Measurements from ENCODE around the gene GCK.

GCK gene

DNA sequence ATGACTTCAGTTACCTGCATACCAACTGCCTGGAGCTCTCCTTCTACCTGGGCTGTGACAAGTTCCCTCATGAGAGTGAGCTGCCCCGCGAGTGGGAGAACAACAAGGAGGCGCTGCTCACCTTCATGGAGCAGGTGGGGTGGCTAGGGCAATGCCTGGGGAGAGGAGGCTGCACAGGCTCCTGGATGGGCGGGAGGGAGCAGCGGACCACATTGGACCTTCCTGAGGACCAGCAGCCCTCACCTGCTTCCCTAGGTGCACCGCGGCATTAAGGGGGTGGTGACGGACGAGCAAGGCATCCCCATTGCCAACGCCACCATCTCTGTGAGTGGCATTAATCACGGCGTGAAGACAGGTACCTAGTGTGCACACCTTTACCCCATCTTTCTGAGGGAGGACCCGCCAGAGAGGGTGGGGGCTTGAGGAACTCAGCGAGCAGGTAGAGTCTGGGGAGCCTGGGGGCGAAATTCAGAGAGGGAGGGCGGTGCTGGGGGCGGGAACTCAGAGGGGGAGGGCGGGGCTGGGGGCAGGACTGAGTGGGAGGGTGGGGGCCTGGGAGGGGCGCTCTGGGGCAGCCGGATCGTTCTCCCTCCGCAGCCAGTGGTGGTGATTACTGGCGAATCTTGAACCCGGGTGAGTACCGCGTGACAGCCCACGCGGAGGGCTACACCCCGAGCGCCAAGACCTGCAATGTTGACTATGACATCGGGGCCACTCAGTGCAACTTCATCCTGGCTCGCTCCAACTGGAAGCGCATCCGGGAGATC is 76.1 kb downstream of the GCK start:
- H3K4me3 ChIP-seq (ENCODE audit: low read length), result no peak overlapping the region
- H3K27me3 ChIP-seq (ENCODE audit: insufficient read depth, low read length), result no peaks in the 10 kb centered on the region
- H3K36me3 ChIP-seq (ENCODE audit: insufficient read depth, low read length), result peaks cover 36% of the 10 kb centered on the region
- no peaks in the 10 kb centered on the region for H3K4me1 ChIP-seq (ENCODE audit: insufficient read depth, low read length)
- peaks cover 2% of the 10 kb centered on the region for H3K9me3 ChIP-seq (ENCODE audit: low read length)
- H2AFZ ChIP-seq (ENCODE audit: low read depth, low read length), result no peak overlapping the region

DNA sequence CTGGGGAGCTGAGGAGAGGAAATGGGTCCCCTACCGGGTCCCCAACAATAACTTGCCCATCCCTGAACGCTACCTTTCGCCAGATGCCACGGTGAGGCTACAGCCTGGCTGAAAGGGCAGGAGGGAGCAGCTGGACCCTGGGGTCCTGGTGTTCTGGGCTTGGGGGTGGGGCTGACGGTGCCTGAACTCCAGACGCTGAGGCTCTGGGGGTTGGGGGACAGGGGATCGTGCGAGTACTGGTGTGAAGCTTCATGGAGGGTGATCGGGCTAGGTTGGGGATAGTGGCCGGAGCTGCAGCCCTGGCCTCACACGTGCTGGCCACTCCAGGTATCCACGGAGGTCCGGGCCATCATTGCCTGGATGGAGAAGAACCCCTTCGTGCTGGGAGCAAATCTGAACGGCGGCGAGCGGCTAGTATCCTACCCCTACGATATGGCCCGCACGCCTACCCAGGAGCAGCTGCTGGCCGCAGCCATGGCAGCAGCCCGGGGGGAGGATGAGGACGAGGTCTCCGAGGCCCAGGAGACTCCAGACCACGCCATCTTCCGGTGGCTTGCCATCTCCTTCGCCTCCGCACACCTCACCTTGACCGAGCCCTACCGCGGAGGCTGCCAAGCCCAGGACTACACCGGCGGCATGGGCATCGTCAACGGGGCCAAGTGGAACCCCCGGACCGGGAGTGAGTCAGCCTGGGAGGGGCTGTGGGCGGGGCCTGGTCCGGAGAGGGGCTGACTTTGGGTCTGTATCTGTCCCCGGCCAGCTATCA is 76.8 kb downstream of the GCK start:
- peaks cover 29% of the 10 kb centered on the region for H3K36me3 ChIP-seq (ENCODE audit: insufficient read depth, low read length)
- H3K4me1 ChIP-seq (ENCODE audit: insufficient read depth, low read length), result no peaks in the 10 kb centered on the region

DNA sequence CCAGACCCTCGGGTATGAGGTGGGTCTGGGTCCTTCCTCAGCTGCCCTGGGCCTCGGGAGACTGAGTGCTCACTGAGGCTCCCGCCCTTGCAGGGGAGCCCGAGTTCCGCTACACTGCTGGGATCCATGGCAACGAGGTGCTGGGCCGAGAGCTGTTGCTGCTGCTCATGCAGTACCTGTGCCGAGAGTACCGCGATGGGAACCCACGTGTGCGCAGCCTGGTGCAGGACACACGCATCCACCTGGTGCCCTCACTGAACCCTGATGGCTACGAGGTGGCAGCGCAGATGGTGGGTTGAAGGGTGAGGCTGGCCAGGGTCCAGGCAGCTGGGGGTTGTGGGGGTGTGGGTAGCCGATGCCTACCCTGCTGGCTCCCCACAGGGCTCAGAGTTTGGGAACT is 77.5 kb downstream of the GCK start:
- H2AFZ ChIP-seq (ENCODE audit: low read depth, low read length), result no peak overlapping the region
- no peak overlapping the region for H3K4me3 ChIP-seq (ENCODE audit: low read length)
- no peaks in the 10 kb centered on the region for H3K27me3 ChIP-seq (ENCODE audit: insufficient read depth, low read length)
- peaks cover 24% of the 10 kb centered on the region for H3K36me3 ChIP-seq (ENCODE audit: insufficient read depth, low read length)
- H3K4me1 ChIP-seq (ENCODE audit: insufficient read depth, low read length), result no peaks in the 10 kb centered on the region
- H3K9me3 ChIP-seq (ENCODE audit: low read length), result peaks cover 2% of the 10 kb centered on the region

More for the DNA sequence above, 76.8 kb downstream of the GCK start:
- no peak overlapping the region for H2AFZ ChIP-seq (ENCODE audit: low read depth, low read length)
- H3K4me3 ChIP-seq (ENCODE audit: low read length), result no peak overlapping the region
- peaks cover 2% of the 10 kb centered on the region for H3K9me3 ChIP-seq (ENCODE audit: low read length)
- no peaks in the 10 kb centered on the region for H3K27me3 ChIP-seq (ENCODE audit: insufficient read depth, low read length)

DNA sequence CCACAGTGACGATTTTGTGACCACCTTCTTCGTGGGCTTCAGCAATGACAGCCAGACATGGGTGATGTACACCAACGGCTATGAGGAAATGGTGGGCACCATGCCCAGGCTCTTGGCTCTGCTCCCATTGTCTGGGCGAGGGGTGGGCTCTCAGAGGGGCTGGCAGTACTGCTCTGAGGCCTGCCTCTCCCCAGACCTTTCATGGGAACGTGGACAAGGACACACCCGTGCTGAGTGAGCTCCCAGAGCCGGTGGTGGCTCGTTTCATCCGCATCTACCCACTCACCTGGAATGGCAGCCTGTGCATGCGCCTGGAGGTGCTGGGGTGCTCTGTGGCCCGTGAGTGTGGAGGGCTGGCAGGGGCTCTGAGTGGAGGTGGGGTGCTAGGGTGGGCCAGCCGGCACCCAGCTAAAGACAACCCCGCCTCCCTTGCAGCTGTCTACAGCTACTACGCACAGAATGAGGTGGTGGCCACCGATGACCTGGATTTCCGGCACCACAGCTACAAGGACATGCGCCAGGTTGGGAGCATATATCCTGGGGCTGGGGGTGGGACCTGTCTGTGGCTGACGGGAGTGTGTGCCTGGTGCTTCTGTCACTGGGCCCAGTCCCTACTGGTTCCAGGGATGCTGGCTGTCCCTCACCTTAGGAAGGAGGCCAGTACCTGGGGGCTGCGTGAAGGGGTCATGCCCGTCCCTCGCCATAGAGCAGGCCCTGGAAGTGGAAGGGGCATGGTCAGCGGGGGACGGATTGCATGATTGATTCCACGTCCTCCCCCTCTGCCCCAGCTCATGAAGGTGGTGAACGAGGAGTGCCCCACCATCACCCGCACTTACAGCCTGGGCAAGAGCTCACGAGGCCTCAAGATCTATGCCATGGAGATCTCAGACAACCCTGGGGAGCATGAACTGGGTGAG is 78.3 kb downstream of the GCK start:
- H3K4me3 ChIP-seq (ENCODE audit: low read length), result no peak overlapping the region
- H3K4me1 ChIP-seq (ENCODE audit: insufficient read depth, low read length), result no peaks in the 10 kb centered on the region
- H3K36me3 ChIP-seq (ENCODE audit: insufficient read depth, low read length), result peaks cover 18% of the 10 kb centered on the region
- peaks cover 2% of the 10 kb centered on the region for H3K9me3 ChIP-seq (ENCODE audit: low read length)
- H3K27me3 ChIP-seq (ENCODE audit: insufficient read depth, low read length), result no peaks in the 10 kb centered on the region
- no peak overlapping the region for H2AFZ ChIP-seq (ENCODE audit: low read depth, low read length)

GRCh38 chr7:44109991-44110390 is 79.2 kb downstream of the GCK start:
- Histone ChIP-seq H3K36me3 (ENCODE audit: insufficient read depth, low read length) (peaks cover 13% of the 10 kb centered on the region), H3K4me3 (ENCODE audit: low read length) (no peak overlapping the region), H3K9me3 (ENCODE audit: low read length) (peaks cover 2% of the 10 kb centered on the region), H2AFZ (ENCODE audit: low read depth, low read length) (no peak overlapping the region), H3K4me1 (ENCODE audit: insufficient read depth, low read length) (peaks cover 6% of the 10 kb centered on the region), H3K27me3 (ENCODE audit: insufficient read depth, low read length) (no peaks in the 10 kb centered on the region)

DNA sequence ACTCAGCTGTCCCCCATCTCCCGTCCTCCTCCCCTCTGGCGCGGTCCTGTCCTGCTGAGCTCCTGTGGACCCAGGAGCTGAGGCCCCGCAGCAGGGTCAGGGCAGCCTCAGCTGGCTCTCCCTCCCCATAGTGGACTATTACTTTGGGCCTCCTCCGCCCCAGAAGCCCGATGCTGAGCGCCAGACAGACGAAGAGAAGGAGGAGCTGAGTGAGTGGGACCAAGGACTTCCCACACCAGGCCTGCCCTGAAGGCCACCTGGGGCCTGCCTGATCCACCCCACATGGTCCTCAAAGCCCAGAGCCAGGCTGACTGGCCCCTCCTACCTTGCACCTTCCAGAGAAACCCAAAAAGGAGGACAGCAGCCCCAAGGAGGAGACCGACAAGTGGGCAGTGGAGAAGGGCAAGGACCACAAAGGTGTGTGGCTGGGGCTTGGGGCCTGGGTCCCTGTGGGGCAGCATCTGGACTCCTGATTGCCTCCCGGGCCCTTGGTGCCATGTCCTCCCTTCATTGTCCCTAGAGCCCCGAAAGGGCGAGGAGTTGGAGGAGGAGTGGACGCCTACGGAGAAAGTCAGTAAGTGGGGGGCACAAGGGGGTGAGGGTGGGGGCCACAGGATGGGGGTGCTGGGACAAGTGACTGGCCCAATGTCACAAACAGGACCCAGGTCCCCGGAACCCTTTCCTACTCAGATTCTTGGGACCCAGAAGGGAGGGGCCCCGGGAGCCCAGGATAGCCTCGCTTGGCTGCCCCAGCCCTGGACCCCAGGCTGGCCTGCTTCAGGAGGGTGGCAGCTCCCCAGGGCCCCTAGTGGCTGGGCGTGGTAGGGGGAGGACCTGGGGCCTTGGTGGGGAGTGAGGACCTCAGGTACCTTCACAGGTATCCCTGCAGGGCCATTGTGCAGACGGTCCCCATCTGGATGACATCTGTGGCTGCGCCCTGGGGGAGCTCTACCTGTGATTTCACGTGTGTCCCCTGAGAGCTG is 80.2 kb downstream of the GCK start:
- Histone ChIP-seq H3K4me3 (ENCODE audit: low read length) (no peak overlapping the region), H2AFZ (ENCODE audit: low read depth, low read length) (no peak overlapping the region), H3K27me3 (ENCODE audit: insufficient read depth, low read length) (no peaks in the 10 kb centered on the region), H3K9me3 (ENCODE audit: low read length) (peaks cover 2% of the 10 kb centered on the region), H3K4me1 (ENCODE audit: insufficient read depth, low read length) (peaks cover 6% of the 10 kb centered on the region), H3K36me3 (ENCODE audit: insufficient read depth, low read length) (peaks cover 5% of the 10 kb centered on the region)

GRCh38 chr7:44107961-44108767 is 81.1 kb downstream of the GCK start:
- Histone ChIP-seq H3K4me3 (ENCODE audit: low read length) (no peak overlapping the region), H3K36me3 (ENCODE audit: insufficient read depth, low read length) (no peaks in the 10 kb centered on the region), H3K4me1 (ENCODE audit: insufficient read depth, low read length) (peaks cover 6% of the 10 kb centered on the region), H2AFZ (ENCODE audit: low read depth, low read length) (no peak overlapping the region), H3K27me3 (ENCODE audit: insufficient read depth, low read length) (peaks cover 2% of the 10 kb centered on the region), H3K9me3 (ENCODE audit: low read length) (peaks cover 2% of the 10 kb centered on the region)

DNA sequence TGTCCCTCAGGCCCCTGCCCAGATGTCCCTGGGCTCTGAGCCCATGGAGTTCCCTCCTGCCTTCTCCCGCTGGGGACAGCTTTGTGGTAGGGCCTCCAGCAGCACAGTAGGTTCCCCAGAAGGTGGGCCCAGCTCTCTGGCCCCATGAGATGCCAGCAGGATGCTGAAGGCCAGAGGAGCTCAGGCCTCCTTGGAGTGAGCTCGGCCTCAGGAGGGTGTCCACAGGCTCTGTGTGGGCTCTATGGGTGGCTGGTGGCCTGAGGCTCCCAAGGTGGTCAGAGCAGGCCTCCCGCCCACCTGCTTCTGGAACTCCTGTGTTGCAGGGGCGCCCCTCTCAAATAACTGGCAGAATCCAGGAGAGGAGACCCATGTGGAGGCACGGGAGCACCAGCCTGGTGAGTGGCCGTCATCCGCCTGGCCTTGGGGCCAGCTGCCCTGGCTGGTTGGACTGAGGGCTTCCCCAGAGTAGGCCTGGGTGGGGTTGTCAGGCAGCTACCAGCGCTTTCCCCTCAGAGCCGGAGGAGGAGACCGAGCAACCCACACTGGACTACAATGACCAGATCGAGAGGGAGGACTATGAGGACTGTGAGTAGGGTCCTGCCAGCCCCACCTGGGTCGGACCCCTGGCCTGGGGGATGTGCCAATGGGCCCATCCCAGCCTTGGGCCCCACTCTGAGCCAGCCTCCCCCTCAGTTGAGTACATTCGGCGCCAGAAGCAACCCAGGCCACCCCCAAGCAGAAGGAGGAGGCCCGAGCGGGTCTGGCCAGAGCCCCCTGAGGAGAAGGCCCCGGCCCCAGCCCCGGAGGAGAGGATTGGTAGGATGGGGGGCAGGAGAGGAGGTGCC is 81.9 kb downstream of the GCK start:
- H3K4me3 ChIP-seq (ENCODE audit: low read length), result no peak overlapping the region
- H3K36me3 ChIP-seq (ENCODE audit: insufficient read depth, low read length), result no peaks in the 10 kb centered on the region
- no peak overlapping the region for H2AFZ ChIP-seq (ENCODE audit: low read depth, low read length)
- peaks cover 4% of the 10 kb centered on the region for H3K27me3 ChIP-seq (ENCODE audit: insufficient read depth, low read length)
- H3K9me3 ChIP-seq (ENCODE audit: low read length), result no peaks in the 10 kb centered on the region
- peaks cover 6% of the 10 kb centered on the region for H3K4me1 ChIP-seq (ENCODE audit: insufficient read depth, low read length)

DNA sequence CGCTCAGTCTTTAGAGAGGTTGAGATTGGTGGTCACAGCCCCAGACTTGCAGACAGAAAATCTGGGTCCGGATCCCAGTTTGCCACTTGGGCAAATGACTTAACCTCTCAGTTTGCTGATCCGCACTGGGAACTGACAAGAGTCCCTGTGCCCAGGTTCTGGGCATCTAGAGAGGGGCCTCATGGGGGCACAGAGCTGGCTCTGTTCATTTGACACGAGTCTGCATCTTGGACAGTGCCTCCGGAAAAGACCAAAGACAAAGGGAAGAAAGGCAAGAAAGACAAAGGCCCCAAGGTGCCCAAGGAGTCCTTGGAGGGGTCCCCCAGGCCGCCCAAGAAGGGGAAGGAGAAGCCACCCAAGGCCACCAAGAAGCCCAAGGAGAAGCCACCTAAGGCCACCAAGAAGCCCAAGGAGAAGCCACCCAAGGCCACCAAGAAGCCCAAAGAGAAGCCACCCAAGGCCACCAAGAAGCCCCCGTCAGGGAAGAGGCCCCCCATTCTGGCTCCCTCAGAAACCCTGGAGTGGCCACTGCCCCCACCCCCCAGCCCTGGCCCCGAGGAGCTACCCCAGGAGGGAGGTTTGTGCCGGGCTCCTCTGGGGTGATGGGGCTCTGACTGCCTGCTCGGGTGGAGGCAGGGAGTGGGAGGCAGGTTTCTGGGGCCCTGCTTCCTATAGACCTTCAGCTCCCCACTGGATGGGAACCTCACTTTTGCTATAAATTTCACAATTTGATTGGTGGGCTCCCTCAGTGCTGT is 82.8 kb downstream of the GCK start:
- Histone ChIP-seq H3K4me1 (ENCODE audit: insufficient read depth, low read length) (peaks cover 6% of the 10 kb centered on the region), H2AFZ (ENCODE audit: low read depth, low read length) (no peak overlapping the region), H3K36me3 (ENCODE audit: insufficient read depth, low read length) (no peaks in the 10 kb centered on the region), H3K27me3 (ENCODE audit: insufficient read depth, low read length) (peaks cover 4% of the 10 kb centered on the region), H3K4me3 (ENCODE audit: low read length) (no peak overlapping the region), H3K9me3 (ENCODE audit: low read length) (no peaks in the 10 kb centered on the region)

GRCh38 chr7:44105832-44106231 is 83.4 kb downstream of the GCK start:
- H3K4me3 ChIP-seq (ENCODE audit: low read length), result no peak overlapping the region
- H3K4me1 ChIP-seq (ENCODE audit: insufficient read depth, low read length), result peaks cover 6% of the 10 kb centered on the region
- no peak overlapping the region for H2AFZ ChIP-seq (ENCODE audit: low read depth, low read length)
- H3K9me3 ChIP-seq (ENCODE audit: low read length), result no peaks in the 10 kb centered on the region
- H3K27me3 ChIP-seq (ENCODE audit: insufficient read depth, low read length), result peaks cover 4% of the 10 kb centered on the region
- no peaks in the 10 kb centered on the region for H3K36me3 ChIP-seq (ENCODE audit: insufficient read depth, low read length)

Measured in neuron (in vitro differentiated cells).